Ramos (cell line): ENCODE results near the gene IL17REL.

Experiments used
- in situ Hi-C: fragments of 300-500 bp; cut with MboI; formaldehyde crosslinking; loops from one replicate; pipeline ENCODE4 v1.14.3; 2022; ENCODE audit warnings: low sequenced_read_pairs; ENCODE audit not compliant: unreplicated experiment

Gene IL17REL

DNA sequence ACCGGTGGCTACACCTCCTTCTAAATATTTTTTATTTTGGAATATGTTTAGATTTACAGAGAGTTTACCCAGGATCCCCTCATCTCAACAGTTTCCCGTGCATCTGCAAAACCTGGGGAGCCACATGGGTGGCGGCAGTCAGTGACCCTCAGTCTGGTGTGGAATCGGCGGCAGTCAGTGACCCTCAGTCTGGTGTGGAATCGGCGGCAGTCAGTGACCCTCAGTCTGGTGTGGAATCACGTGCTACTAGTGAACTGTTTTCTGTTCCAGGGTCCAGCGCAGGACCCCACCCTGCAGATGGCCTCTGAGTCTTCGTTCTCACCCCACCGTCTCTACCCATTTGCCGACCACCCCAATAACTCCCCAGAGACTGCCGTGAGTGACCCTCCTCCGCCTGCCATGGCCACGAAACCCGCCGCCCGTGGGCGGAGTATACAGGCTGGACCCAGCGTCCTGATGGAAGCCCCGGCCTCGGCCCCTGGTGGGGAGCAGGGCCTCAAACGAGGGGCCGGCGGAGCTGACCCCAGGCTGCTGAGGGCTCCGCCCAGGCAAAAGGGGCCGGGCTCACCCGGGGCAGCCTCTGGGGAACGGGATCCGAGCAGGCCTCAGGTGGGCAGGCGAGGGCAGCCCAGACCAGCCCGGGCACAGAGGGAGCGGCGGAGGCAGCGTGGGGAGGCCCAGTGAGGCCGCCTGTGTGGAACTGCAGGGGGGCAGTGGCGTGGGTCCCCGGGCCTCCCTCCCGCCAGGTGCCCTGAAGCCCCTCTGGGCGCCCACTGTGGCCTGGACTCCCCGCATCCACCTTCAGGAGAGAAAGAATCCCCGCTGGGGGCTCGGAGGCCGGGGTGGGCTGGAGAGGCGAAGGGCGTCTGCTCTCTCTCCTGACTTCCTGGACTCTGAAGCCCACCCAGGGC lies 2.5 kb downstream of the IL17REL start:
- in situ Hi-C loops = no loop called here

DNA sequence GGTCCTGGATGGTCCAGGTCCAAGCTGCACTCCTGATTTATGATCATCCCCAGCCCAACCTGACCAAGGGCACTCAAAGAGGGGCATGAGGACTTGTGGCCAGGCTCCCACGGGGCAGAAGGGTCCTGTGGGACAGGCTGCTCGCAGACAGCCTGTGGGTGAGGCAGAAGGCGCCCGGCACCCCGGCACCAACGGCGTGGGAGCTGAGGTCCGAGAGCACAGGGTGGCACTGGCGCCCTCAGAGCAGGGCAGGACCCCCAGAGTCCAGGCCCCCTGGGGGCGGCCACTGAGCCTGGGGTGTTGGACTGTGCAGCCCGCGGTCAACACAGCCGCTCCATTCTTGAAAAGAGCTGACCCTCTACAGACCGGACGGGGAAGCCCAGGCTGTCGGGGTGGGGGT lies 3.3 kb downstream of the IL17REL start:
- in situ Hi-C loops = no loop called here

DNA sequence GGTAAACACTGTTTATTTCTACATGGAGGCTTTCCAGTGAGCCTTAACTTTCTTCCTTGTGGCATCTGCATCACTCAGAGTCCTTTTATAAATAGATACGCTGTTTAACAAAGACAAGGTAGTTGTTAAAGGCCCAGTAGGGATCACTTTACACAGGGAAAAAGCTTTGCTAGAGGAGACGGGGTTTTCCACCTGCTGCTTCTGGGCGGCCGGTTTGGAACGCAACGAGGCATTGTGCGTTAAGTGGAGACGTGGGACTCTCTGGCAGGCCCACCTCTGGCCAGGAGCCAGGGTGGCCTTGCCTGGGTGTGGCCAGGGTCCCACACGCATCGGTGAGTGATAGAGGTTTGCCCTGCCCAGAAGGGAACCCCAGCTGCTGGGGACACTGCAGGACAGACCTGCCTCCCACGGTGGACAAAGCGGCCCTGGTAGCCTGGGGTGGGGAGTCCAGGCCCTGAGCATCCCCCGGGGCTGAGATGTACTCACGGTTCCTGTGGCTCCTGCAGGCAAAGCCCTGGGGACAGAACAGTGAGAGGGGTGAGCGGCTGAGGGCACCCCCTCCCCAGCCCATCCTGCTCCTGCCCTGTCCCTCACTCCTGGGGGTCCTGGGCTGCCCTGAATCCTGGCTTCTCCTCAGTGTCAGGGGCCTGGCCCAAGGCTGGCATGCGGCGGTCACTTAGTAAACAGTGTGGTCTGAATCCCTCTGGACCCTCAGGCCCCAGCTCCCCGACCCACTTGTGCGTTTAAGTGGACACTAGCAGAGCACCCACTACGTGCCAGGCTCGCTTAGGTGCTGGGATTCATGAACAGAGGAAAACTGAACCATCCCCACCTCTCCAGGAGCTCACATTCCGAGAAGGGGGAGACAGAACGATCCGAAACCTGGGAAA lies 4.2 kb downstream of the IL17REL start:
- in situ Hi-C loops = no loop called here

DNA sequence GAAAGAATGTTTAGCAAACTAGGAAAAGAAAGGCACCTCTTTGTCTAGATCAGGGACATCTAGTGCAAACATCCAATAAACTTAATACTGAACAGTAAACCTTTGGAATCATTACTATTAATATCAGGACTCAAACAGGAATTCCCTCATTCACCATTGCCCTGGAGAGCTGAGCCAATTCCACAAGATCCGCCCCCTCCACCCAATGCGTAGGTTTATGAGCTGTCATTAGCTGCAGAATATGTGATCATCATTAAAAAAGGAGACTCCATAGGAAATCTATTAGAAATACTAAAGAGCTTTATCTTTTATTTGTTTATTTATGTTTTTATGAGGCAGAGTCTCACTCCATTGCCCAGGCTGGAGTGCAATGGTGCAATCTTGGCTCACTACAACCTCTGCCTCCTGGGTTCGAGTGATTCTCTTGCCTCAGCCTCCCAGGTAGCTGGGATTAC lies 5.5 kb downstream of the IL17REL start:
- in situ Hi-C loops = no loop called here

DNA sequence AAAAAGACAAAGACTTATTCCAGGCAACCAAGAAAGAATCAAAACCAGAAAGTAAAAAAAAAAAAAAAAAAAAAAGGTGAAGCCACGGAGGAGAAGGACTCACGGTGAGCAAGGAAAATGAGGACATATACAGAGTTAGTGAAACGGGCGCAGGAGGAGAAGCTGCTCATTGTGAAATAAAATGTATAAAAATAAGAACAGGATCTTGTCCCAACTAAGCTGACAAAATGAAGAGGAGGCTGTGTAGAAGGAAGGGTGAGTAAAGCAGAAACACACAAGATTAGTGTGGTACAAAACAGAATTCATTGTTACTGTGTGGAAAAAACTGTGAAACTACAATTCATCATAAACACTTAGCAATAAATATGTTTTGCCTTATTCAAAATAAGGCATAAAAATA lies 7.6 kb downstream of the IL17REL start:
- in situ Hi-C loops = no loop called here

DNA sequence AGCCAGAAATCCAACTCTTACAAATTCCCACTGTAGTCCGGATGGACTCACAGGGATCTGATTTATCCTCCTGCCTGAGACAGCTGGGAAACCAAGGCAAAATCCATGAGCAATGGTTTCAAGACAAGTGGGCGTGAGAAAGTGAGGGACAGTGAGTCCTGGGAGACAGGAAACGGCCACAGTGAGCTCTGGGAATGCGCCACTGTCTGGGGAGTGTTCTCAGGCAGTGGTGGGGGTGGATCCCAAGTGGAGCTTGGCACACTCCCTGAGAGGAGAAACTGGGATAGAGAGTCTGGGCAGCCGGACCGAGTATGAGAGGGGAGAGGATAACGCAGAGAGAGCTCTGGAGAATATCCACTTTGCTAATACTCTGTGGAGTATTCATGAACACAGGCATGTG lies 9.8 kb downstream of the IL17REL start:
- in situ Hi-C loops = no loop called here

DNA sequence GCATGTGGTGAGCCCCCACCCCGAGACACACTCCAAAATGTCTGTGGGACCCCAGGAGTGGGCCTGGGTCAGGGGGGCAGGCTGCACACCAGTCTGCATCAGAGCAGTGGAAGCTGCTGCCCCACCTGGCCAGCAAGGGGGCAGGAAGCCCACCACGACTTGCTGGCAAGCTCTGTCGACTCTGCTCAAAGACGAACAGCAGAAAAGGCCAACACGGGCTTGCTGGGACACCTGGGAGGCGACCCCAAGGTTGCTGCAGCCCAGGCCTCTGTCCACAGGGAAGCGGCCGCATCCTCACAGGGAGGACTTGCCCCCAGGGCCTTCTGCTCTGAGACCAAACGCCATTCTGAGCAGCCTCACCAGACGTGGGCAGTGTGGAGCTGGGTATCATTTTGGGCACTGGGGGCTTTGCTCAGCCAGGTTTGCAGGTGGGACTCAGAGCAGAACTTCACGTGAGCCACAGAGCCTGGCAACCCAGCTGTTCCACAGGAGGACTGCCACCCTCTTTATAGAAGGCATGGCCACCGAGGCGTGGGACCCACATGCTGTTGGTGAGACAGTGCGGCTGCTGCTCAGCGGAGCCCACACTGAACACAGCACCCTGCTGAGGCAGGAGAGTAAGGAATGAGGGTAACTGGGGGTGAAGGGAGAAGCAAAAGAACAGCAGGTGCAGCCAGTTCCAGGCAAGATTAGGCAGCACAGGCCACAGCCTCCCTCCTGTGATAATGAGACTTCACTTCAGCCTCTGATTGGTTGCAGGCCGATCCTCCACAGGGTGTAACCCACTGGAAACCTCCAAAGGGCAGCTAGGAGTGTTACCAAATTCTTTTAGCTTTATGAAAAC lies 11.0 kb downstream of the IL17REL start:
- in situ Hi-C loops = no loop called here

DNA sequence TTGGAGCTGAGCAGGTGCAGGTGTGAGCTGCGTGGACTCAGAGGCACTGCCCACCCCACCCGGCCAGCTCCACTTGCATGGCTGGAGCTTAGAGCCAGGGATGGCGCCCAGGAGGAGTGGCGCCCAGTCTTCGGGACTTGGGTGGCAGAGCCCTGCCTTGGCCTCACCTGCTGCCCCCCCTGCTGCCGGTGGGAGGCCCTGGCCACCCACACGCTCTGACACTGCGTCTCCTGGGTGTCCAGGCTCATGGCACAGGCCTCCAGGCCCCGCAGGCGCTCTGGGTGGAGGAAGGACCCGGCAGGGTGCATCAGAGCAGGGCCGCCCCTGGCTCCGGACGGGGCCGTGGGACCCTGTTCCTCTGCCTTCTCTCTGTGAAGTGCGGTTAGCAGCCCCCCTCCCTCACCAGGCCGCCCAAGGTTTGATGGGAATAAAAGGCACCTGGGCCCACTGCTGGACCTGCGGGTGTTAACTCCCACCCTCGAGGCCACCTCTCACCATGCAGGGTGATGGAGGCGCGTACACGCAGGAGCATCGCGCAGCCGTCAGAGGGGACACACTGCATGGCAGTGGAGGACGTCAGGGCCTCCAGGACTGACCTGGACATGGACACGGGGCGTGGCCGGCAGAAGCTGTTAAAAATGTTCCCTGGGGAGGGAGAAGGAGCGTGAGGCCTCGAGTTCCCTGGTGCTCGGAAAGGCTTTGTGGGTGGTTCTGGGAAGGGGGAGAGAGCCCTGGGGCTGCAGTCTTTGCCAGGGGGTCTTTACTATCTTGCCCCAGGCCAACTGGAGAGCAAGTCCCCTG lies 11.8 kb downstream of the IL17REL start:
- in situ Hi-C loops = no loop called here

DNA sequence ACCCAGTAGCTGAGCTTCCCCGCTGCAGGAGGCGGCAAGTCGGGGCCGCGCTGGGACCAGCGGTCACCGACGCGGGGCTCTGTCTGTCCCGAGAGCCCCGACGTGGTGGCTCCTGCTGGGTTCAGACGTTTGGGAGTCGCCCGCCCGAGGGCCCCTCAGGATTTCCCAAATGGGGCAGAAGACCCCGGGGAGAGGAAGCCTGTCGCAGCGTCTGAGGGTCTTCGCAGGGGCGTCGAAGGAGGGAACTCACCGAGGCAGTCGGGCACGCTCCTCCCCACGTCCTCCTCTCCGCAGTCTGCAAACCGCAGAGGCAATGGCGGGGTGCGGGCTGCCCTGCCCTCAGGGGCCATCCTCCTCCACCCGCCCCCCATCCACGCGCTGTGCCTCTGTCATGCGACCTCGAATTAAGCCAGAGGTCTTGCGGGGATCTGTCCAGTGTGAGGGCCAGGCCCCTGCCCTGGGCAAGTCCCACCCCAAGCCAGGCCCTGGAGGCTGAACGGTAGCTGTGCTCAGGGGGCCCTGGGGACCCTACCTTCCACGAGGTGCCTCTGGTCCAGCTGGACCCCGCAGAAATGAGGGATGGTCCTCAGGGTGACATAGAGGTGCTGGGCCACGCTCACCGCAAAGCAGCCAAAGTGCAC lies 12.5 kb downstream of the IL17REL start:
- in situ Hi-C loops = no loop called here

DNA sequence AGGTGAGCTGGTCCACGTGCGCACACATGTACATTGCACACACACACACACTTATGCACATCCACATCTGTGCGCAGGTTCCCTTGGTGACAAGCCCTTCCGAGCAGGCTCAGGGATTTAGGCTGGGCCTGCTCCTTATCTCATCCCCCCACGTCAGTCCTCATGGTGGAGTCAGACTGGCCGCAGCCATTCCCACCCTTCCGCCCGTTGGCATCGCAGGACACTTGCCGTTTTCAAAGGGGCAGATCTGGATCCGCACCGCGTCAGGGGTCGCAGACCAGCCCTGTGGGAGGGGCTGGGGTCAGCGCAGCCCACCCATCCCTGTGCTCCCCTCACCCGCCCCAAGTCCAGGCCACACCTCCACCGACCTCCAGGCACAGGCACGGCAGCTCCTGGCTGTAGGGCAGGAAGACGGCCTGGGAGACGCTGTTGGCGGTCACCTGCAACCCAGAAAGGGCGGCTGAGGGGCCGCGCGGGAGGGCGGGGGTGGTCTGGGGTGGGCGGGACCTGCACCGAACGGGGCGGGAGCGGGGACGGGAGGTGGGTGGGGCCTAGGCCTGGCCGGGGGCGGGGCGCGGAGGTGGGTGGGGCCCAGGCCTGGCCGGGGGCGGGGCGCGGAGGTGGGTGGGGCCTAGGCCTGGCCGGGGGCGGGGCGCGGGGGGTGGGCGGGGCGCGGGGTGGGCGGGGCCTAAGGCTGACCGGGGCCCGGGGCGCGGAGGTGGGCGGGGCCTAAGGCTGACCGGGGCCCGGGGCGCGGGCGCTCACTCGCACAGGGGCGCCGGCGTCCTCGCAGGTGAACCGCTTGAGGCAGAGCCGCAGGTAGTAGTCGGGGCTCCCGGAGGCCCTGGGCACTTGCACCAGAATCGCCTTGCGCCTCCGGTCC lies 13.3 kb downstream of the IL17REL start:
- in situ Hi-C loops = no loop called here

DNA sequence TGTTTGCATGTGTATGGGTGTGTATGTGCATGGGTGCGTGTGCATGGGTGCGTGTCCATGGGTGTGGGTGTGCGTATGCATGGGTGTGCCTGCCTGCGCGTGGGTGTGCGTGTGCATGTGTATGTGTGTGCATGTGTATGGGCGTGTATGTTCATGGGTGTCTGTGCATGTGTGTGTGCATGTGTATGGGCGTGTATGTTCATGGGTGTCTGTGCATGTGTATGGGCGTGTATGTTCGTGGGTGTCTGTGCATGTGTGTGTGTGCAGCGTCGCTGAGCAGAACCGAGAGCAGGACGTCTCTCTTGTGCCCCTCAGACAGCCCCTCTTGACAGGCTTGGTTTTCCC lies 13.9 kb downstream of the IL17REL start:
- in situ Hi-C loops = no loop called here

DNA sequence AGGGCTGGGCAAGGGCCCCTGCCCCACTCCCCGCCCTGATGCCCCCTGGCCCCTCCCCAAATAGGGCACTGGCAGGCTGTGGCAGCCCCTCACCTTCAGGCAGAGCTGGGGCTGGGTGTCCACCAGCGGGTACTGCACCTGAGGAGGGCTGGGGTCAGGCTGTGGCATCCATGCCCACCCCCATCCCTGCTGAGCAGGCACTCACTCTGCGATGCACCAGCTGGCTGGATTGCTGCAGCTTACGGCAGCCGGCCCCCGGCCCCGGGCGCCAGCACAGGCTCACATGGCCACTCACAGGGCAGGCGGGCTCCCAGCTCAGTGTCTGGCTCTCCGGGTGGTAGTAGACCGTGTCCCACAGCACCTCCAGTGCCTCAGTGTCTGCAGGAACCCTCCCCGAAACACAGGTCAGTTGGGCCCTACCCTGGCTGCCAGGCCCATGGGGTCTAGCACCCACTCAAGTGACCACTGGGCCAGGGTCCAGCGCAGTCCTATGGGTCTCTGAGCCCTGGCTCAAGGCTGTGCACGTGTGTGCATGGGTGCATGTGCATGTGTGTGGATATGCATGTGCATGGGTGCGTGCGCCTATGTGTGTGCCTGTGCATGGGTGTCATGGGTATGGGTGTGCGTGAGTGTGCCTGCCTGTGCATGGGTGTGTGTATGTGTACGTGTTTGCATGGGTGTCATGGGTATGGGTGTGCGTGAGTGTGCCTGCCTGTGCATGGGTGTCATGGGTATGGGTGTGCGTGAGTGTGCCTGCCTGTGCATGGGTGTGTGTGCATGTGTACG lies 14.4 kb downstream of the IL17REL start:
- in situ Hi-C loops = no loop called here

DNA sequence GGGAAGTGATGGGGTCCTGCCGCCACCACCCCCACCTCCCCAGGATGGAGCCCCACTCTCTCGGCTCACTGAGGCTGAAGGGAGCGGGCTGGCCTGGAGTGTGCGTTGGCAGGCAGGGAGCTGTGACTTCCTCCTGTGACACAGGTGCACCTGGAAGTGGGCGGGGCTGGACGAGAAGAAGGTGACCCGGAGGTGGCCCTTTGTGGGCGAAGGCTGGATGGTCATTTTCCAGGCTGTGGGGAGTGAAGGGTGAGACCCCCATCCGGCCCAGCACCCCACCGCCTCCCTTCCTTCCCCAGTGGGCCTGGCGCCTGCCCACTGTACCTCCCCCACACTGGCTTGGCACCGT lies 15.3 kb downstream of the IL17REL start:
- in situ Hi-C loops = no loop called here

DNA sequence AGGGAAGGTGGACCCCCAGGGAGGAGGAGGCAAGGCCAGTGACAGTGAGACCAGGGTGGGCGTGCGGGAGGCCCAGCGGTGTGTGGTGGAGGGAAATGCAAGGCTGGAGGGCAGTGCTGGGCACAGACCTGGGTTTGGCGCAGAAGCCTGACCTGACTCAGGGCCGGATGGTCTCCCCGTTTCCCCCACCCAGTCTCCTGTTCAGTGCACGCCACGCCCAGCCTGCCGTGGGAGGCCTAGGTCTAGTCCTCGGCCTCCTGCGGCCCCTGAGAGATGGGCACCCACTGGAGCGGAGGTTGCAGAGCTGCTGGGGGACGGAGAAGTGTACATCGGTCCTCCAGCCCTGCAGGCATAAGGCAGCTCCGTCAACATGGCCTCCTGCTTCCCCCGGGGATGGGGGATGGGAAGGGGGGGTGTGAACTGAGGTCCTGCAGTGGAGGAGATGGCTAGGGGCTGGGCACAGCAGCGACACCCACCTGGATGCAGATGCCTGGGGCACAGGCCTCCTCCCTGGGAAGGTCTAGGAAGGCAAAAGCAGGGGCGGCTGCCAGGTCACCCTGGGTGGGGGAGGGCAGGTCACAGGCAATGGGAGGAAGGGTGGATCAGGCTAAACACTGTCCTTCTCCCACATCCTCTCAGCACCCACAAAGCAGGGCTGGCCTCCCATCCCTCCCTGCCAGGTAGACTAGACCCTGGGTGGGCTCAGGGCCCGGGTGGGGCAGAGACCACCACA lies 15.9 kb downstream of the IL17REL start:
- in situ Hi-C loops = no loop called here

DNA sequence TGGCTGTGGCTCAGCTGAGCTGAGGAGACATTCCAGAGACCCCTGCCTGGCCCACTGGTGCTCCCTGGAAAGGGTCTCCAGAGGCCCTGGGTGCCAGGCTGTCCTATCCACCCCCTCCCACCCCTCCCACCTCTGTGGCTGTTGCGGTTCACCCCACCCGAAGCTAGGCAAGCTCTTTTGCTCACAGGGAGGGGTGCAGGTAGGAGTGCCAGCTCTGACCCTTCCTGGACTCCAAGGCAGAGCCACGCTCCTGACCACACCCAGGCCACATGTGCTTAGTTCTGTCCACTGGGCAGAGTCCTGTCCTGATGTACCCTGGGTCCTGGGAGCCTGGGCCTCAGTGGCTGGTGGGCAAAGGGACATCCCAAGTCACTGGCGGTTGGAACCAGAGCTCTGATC lies 16.4 kb downstream of the IL17REL start:
- in situ Hi-C loops = no loop called here

DNA sequence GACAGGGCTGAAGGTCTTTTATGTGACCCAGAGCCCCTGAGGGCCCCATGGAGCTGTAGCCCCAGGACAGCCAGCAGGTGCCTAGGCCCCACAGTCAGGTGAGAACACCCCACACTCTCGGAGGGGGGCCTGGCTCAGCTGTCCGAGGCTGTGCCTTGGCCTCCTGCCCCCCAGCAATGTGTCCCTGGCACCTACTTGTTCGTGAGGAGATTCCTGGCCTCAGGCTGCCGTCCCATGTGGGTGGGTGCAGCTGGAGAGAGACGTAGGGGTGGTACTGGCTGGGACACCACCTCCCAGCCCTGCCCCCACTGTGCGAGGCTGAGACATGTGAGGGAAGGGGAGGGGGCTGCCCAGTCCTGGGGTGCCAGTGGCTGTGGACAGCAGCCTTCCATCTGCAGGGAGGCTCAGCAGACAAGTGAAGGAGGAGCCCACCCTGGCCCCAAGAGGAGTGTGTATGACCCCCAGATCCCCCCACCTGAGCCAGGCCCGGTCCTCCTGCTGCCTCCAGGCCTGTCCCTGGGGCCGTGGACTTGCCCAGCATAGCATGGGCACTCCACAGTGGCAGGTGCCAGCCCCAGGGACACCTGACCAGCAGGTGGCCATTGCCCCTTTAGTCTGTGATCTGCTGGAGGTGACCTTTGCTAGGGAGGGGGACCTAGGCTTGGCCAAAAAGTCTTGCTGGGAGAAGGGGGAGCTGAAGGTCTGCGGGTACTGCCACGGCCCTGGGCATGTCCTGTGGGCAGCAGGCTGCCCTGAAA lies 17.0 kb downstream of the IL17REL start:
- in situ Hi-C loops = no loop called here
